Right lung (tissue), 10 donors: ENCODE results near the gene FARP2. TPM values are rescaled to one million over a fixed set of nuclear protein-coding genes. Genes with fewer than 3 reads are reported as not detected.
"Not testable (repeated sequence)": the region's sequence is repeated elsewhere in the genome, so short reads cannot be mapped to it uniquely, and the experiment has no call there.

Experiments
- DNase-seq, 2 donors: peaks; one replicate each; pipeline ENCODE4 v3.0.0-alpha.2; 2013
- long read RNA-seq, 8 donors: transcript quantifications; one replicate each; lab custom pipeline, GENCODE V29; 2026
- polyA plus RNA-seq, 5 donors: library from polyadenylated mRNA; unstranded; fragments of 120-200 nt; gene quantifications; one replicate each; pipeline versions ENCODE4 v1.2.1 to v1.2.3, GENCODE V29; 2013; ENCODE audit warnings: inconsistent platforms in 1 of 5, low replicate concordance in 1 of 5; ENCODE audit not compliant: insufficient read length in 5 of 5, insufficient read depth in 1 of 5

FARP2 gene
- polyA plus RNA-seq: 10 to 100 TPM; 44.5 to 54.5 (median 50.0) TPM
- long read RNA-seq, donor 1, partial matches to known transcripts: 78 of 108 reads
- long read RNA-seq, donor 1, other reads (novel, unspliced or antisense): 29 of 108 reads
- long read RNA-seq, donor 2, partial matches to known transcripts: 51 of 67 reads
- long read RNA-seq, donor 2, other reads (novel, unspliced or antisense): 15 of 67 reads
- long read RNA-seq, donor 3, partial matches to known transcripts: 13 of 13 reads
- long read RNA-seq, donor 3, other reads (novel, unspliced or antisense): 0 of 13 reads
- long read RNA-seq, donor 4, partial matches to known transcripts: 38 of 63 reads
- long read RNA-seq, donor 4, other reads (novel, unspliced or antisense): 24 of 63 reads
- long read RNA-seq, donor 5, full-length matches to known transcripts: 4 of 146 reads
- long read RNA-seq, donor 5, partial matches to known transcripts: 108 of 146 reads
- long read RNA-seq, donor 5, other reads (novel, unspliced or antisense): 34 of 146 reads
- long read RNA-seq, donor 6, partial matches to known transcripts: 7 of 8 reads
- long read RNA-seq, donor 6, other reads (novel, unspliced or antisense): 0 of 8 reads
- long read RNA-seq, donor 7, full-length matches to known transcripts: 3 of 122 reads
- long read RNA-seq, donor 7, partial matches to known transcripts: 91 of 122 reads
- long read RNA-seq, donor 7, other reads (novel, unspliced or antisense): 28 of 122 reads
- long read RNA-seq, donor 8: 0 reads

DNA sequence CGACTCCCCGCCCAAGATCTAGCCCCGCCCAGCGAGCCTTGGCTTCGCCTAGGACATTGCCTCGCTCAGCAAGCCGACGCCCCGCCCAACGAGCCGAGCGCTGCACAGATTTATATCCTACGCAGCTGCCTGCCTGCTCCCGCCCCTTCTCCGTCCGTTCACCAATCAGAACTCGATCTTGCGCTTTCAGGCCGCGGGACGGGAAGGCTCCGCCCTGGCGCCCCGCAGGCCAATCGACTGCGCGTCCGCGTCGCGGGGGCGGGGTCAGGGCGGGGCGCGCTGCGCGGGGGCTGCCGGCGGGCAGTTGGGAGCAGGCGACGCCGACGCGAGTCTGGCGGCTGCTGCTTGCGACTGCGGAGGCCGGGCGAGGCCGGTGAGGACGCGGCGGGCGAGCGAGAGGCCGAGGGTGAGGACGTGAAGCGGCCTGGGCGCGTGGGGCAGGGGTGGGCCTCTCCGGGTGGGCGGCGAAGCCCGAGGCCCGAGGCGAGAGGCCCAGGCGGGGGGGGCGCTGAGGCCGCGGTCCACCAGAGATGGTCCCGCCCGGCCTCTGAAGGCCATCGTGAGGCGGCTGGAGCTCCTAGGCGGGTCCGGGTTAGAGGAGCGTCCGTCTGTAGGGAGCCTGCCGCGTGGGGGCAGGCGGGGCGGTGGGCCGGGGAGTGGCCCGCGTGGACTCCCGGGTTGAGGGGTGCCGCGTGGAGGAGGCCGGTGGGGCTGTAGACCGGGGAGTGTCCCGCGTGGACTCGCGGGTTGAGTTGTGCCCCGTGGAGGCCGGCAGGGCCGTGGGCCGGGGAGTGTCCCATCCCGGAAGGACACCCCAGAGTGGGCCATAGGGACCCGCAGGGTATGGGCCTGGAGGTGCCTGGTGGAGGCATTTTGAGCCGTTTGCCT lies at the start of gene FARP2:
FARP2 (plus strand) TSS at position 303 of the 888 bp plus-strand sequence. CDS start 16,823 bp downstream, outside the sequence.
- peak; percentile 98 to 99 for DNase-seq

DNA sequence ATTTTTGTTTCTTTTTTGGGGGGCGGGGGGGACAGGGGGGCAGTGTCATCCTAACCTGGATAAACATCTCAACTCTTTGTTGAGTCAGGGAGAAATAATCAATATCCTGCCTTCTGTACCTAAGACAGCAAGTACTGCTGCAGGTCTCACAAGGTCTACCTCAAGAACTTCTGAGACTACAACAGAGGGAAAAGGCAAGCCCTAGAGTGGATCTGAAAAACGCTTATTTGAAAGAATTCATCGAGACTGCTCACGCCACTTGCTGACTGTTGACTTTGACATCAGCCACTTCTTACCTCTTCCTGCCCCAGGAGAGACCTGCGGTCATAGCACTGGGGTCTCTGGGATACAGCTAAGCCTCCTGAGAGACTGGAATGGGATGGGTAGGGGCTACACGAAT lies 49.0 kb upstream of the FARP2 start:
- no peak for DNase-seq

DNA sequence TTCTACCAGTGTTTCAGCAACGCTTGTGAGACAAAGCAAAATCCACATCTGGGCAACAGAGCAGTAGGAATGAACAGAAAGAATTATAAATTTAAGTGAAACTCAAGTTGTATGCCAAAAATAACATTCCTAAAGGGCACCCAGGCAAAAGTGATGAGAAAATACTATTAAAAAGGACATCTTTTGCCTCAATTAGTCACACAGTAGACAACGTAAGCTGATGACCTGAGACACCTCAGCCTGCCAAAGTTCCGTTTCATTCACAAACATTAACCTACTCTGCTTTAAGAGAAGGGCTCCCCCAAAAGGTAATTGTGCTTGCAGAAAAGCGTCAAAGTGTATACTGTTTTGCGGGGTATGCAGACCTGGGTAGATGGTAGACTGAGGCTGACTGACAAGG lies 47.8 kb upstream of the FARP2 start:
- no peak for DNase-seq

GRCh38 chr2:241308832-241309500 lies 47.1 kb upstream of the FARP2 start:
- DNase-seq: no peak

- no peak for DNase-seq
These were observed 46.4 kb upstream of the FARP2 start for GRCh38 chr2:241309684-241310117.

- DNase-seq: no peak
These were observed 45.0 kb upstream of the FARP2 start for GRCh38 chr2:241310917-241311566.

- no peak for DNase-seq
These were observed 44.0 kb upstream of the FARP2 start for GRCh38 chr2:241312082-241312481.

- no peak for DNase-seq
These were observed 42.5 kb upstream of the FARP2 start for GRCh38 chr2:241313543-241314095.

DNA sequence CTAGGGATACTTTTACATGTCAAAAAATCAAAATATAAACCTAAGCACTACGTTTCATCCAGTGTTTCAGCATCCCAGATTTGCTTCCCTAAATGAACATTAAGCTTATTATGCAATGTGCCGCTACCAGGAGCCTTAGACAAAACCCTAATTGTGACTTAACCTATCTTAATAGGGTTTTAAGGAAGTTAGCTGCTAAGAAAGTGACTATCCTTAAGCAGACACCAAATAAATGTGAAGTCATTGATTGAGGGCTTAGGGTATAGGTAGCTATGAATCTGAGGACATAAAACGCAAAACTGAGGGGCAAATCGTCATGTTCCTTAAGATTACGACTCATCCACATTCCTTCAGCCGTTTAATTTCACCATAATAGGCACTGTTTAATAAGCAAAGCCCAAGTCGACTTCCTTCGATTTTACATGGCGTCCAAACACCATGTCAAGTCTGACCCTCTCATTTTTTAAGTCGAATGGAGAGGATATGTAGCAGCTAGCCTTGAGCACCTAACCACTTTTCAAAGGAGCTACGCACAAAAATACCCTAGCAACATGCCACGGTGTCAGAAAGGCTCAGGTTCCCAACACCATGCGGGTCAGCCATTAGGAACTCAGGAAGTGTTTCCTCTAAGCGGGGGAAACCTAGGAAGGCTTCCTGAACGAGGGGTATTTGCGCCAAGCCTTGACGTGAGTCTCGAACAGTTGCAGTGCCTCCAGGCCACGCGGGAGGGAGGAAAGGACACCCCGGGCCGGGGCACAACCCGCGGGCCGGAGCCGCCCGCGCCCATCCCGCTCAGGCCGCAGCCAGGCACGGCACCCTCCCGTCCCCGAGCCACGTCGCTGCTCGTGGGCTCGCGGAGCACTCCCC lies 41.6 kb upstream of the FARP2 start:
- no peak for DNase-seq

DNA sequence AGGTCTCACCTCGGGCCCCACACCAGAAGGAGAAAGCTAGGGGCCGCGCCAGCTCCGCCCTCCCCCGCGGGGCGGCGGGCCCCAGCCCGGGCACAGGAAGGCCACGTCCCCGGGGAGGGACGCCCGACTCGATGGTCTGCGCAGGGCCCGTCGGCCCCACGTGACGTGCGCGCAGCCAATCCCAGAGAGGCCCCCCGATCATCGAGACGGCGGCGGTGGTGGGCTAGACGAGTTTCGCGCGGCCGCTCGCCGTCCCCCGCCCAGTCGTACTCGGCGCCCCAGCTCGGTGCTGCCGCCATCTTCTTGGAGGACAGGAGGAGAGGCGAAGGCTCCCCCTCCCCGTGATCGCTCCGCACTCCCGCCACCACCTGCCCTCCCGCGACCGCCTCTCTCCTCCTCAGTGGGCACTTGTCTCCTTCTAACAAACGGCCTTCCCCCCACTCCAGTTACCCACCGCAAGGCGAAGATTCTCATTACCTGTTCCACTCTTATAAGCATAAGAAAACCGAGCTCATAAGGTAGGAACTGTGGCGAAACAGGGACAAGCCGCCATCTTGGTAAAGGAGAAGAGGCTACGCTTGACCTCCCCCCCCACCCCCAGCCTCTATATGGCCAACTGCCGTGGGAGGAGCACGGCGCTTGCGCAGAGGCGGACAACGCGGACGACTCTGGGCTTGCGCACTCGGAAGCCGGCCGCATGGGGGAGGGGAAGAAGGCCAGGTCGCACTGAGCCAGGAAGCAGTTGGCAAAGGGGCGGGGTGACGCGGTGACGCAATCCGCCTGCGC lies 40.8 kb upstream of the FARP2 start, which contains the start of gene HDLBP:
HDLBP (minus strand) TSS at position 580 of the 786 bp plus-strand sequence. CDS start 48,803 bp downstream, outside the sequence.
- DNase-seq: peak; percentile 100

- peak; percentile 83 to 85 for DNase-seq
These were observed 40.0 kb upstream of the FARP2 start, which contains the start of gene SEPTIN2 for GRCh38 chr2:241315879-241316631. Gene SEPTIN2, plus strand, starts transcription at chr2:241315925. Its CDS starts 8,308 bp downstream, at chr2:241324233.

DNA sequence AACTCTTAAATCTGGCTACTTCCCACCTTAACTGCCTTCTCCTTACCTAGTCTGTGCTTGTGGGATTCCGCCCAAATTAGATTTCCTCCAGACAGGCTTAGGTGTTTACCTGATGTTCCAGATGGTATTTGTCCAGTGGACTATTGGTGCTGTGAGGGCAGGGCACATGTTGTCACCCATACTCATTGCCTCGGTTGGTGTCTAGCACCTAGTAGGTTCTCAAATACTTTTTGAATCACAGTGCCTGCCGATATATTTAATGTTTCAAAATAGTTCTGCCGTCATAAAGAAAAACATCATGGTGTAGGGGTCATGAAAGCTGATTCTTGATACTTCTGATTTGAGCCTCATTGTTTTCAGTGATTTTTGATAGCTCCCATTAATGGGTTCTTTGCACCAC lies 39.3 kb upstream of the FARP2 start:
- DNase-seq: no peak

GRCh38 chr2:241317391-241317790 lies 38.7 kb upstream of the FARP2 start:
- no peak for DNase-seq

- DNase-seq: not testable (repeated sequence)
These were observed 37.3 kb upstream of the FARP2 start for GRCh38 chr2:241318830-241319229.

GRCh38 chr2:241320394-241320793 lies 35.7 kb upstream of the FARP2 start:
- no peak for DNase-seq

- DNase-seq: no peak
These were observed 35.1 kb upstream of the FARP2 start for GRCh38 chr2:241321033-241321432.

DNA sequence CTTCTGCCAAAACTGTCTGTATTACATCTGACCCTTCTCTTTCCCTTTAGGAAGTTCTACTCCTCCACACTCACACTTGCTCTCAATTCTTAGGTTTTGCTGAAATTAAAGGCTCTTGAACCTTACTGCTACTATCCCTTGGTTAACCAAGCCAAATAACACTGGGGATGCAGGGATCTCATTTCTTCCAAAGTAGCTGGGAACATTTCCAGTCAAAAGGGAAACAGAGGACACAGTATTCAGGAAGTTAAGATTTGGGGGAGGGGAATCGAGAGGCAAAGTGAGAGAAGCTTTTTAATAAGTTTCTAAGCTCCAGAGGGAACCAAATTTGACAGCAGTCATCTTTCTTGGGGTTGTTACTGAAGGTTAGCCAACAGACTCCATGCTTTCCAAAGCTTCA lies 34.2 kb upstream of the FARP2 start:
- DNase-seq: no peak
